ENCODE results near the gene SDCCAG8. TPM values are rescaled to one million over a fixed set of nuclear protein-coding genes. Genes with fewer than 3 reads are reported as not detected.

The SDCCAG8 gene
- total RNA-seq, 1 experiment from 2014 or later, result 10.0 TPM

DNA sequence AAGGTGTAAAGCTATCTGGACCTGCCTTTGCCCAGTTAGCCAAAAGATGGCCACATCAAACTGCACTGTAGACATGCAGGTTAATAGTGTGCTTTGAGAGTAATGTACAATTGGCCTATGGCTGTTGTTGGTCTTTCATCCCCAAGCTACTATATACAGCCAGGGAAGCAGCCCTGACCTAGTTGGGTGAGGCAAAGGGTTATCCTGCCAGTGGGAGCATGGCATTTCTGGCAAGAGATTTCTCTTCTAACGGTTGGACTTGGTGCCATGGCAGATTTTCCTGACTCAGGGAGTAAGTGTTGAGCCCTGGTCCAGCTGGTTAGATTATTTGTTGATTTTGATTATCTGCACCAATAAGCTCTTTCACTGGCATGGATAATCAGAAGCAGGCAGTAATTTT, 119.8 kb downstream of the SDCCAG8 start:
- no peaks in the 10 kb centered on the region for H3K79me1 ChIP-seq (ENCODE audit: insufficient read depth, low read depth, low read length, poor library complexity, severe bottlenecking)
- no peak overlapping the region for H3K4ac ChIP-seq (ENCODE audit: low read depth, low read length)
- TF ChIP-seq, protein P1, sequence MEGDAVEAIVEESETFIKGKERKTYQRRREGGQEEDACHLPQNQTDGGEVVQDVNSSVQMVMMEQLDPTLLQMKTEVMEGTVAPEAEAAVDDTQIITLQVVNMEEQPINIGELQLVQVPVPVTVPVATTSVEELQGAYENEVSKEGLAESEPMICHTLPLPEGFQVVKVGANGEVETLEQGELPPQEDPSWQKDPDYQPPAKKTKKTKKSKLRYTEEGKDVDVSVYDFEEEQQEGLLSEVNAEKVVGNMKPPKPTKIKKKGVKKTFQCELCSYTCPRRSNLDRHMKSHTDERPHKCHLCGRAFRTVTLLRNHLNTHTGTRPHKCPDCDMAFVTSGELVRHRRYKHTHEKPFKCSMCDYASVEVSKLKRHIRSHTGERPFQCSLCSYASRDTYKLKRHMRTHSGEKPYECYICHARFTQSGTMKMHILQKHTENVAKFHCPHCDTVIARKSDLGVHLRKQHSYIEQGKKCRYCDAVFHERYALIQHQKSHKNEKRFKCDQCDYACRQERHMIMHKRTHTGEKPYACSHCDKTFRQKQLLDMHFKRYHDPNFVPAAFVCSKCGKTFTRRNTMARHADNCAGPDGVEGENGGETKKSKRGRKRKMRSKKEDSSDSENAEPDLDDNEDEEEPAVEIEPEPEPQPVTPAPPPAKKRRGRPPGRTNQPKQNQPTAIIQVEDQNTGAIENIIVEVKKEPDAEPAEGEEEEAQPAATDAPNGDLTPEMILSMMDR (conservative IDR thresholded peaks at IDR 0.05), result no peak
- Mint-ChIP-seq H3K27ac (no peak overlapping the region; a peak in 1 of 7 replicates), H3K27me3 (ENCODE audit: low read depth) (no peaks in the 10 kb centered on the region), H3K9me3 (peaks cover 4 to 6% of the 10 kb centered on the region in 2 experiments; a peak in 3 of 5 replicates), H3K4me3 (no peak overlapping the region), H3K4me1 (peaks cover 2 to 9% of the 10 kb centered on the region in 2 experiments; a peak in 3 of 4 replicates), H3K36me3 (ENCODE audit: insufficient read depth in 1 of 3, low read depth in 3 of 3) (peaks cover 0 to 10% (median 0%) of the 10 kb centered on the region in 3 experiments; a peak in 1 of 7 replicates)
- H3K23me2 ChIP-seq (ENCODE audit: insufficient read length, low read depth, low read length, poor library complexity, severe bottlenecking), result no peaks in the 10 kb centered on the region
- H3K4me1 ChIP-seq (ENCODE audit: insufficient read depth, low read length), result no peaks in the 10 kb centered on the region
- H4K5ac ChIP-seq (ENCODE audit: insufficient read length, low read depth, low read length), result no peak overlapping the region
- H3K27ac ChIP-seq (ENCODE audit: insufficient read length, low read depth, low read length), result no peak overlapping the region
- H2BK5ac ChIP-seq (ENCODE audit: insufficient read length, low read length), result no peak overlapping the region
- H2BK120ac ChIP-seq (ENCODE audit: low read depth, low read length, poor library complexity, severe bottlenecking), result no peak overlapping the region
- H4K20me1 ChIP-seq (ENCODE audit: control insufficient read depth, insufficient read depth, insufficient read length), result no peaks in the 10 kb centered on the region
- no peak overlapping the region for H2AFZ ChIP-seq (ENCODE audit: low read length)
- H3K9ac ChIP-seq (ENCODE audit: extremely low read depth, insufficient read length, low read length), result no peak overlapping the region
- H3K79me2 ChIP-seq (ENCODE audit: insufficient read depth, low read length), result no peaks in the 10 kb centered on the region
- no peaks in the 10 kb centered on the region for H3K9me3 ChIP-seq (ENCODE audit: control insufficient read depth, low read depth, low read length)
- no peak overlapping the region for H2BK20ac ChIP-seq (ENCODE audit: low read depth, low read length, poor library complexity, severe bottlenecking)
- H4K8ac ChIP-seq (replicated peaks; ENCODE audit: insufficient read length, low read depth, low read length), result no peak overlapping the region
- H3K4me2 ChIP-seq (ENCODE audit: insufficient read depth, insufficient read length, low read length), result no peak overlapping the region
- no peak overlapping the region for H2AK5ac ChIP-seq (ENCODE audit: insufficient read length, low read length)
- no peak overlapping the region for H3T11ph ChIP-seq (ENCODE audit: low read length)
- no peak overlapping the region for H2BK15ac ChIP-seq (ENCODE audit: low read depth, low read length)
- H3K23ac ChIP-seq (ENCODE audit: insufficient read length, low read depth, low read length), result no peak overlapping the region
- no peak overlapping the region for H2BK12ac ChIP-seq (ENCODE audit: insufficient read length, low read depth, low read length)
- H3K56ac ChIP-seq (ENCODE audit: insufficient read length, low read depth, low read length), result no peak overlapping the region
- H3K27me3 ChIP-seq (ENCODE audit: insufficient read depth, low read length), result no peaks in the 10 kb centered on the region
- H4K91ac ChIP-seq (ENCODE audit: insufficient read length, low read depth, low read length), result no peak overlapping the region
- no peak overlapping the region for H3K18ac ChIP-seq (ENCODE audit: insufficient read length, low read depth, low read length)
- H3K14ac ChIP-seq (ENCODE audit: insufficient read depth, low read length), result no peak overlapping the region
- no CpG with 5 or more reads among the region's 1 CpG for WGBS (ENCODE audit: extremely low coverage, insufficient read length, low lambda C conversion rate)
- DNase-seq, result no peak
